Activated CD8-positive, alpha-beta memory T cell treated with anti-CD3 and anti-CD28 coated beads for 24 hours (primary cell): ENCODE data around the gene PPP6R2.

Source experiments
- DNase-seq: peaks from one replicate; pipeline ENCODE4 v3.0.0-alpha.2; 2020

Gene PPP6R2

GRCh38 chr22:50489363-50490243, 146.5 kb downstream of the PPP6R2 start:
- no peak for DNase-seq

GRCh38 chr22:50490531-50491308, 147.6 kb downstream of the PPP6R2 start:
- no peak for DNase-seq
